NT2/D1 (cell line): ENCODE results near the gene GABBR2.

Experiments used
- SUZ12 ChIP-seq: IDR thresholded peaks from 2 replicates; pipeline ENCODE4 v1.6.1; 2011; ENCODE audit not compliant: insufficient read length, insufficient read depth; ENCODE audit errors: extremely low read depth
- YY1 ChIP-seq: IDR thresholded peaks from 2 replicates; pipeline ENCODE4 v1.6.1; 2011; ENCODE audit not compliant: insufficient read length, insufficient read depth
- ZNF274 ChIP-seq: IDR thresholded peaks from 2 replicates; pipeline ENCODE4 v1.6.1; 2011; ENCODE audit warnings: mild to moderate bottlenecking, low read depth, low read length

- no peak for TF ChIP-seq ZNF274
- no peak for TF ChIP-seq YY1
- no peak for TF ChIP-seq SUZ12
Observed at GRCh38 chr9:98263482-98264357, 445.0 kb downstream of the GABBR2 start.
